HG03103 (cell line): ENCODE measurements around the gene SUPT3H.

Source experiments
- ATAC-seq: cut with Tn5 transposase; IDR thresholded peaks from one replicate; pipeline ENCODE4 v1.9.1; 2021; ENCODE audit warnings: low read depth; ENCODE audit not compliant: unreplicated experiment

SUPT3H gene

DNA sequence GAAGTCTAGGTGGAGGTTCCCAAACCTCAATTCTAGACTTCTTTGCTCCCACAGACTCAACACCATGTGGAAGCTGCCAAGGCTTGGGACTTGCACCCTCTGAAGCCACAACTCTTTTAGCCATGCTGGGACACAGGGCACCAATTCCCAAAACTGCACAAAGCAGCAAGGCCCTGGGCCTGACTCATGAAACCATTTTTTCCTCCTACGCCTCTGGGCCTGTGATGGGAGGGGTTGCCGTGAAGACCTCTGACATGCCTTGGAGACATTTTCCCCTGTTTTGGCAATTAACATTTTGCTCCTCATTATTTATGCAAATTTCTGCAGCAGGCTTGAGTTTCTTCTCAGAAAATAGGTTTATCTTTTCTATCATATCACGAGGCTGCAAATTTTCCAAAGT is 405.0 kb downstream of the SUPT3H start:
- no peak for ATAC-seq

DNA sequence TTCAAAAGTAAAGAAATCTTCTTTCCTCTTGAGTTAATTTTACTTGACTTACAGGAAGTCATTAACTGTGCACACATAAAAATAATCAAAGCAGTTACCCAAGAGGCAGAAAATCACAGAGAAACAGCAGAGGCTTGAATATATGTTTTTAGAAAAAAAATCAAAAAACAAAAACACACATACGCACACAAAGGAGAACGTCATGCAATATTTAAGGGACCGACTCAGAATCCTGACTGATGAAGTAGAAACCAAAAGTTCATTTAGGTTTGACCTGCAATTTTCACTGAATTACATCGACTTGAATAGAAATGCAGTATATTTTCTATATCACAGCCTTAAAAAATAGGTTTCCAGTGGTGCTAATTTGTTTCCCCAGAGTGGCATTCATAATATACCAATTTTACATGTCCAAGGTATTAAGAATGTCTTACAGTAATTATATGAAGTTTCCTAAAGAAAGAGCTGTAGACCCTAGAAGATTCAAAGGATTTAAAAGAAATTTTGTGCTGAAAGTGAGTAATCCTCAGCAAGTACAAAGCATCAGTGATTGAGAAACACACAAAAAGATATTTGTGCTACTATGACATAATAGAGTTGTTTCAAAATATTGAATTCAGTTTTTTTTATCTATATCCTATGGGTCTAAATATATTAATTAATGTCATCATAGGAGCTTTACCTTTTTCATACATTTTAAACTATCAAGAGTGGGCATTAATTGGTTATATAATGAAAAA is 408.1 kb downstream of the SUPT3H start:
- ATAC-seq, result no peak

DNA sequence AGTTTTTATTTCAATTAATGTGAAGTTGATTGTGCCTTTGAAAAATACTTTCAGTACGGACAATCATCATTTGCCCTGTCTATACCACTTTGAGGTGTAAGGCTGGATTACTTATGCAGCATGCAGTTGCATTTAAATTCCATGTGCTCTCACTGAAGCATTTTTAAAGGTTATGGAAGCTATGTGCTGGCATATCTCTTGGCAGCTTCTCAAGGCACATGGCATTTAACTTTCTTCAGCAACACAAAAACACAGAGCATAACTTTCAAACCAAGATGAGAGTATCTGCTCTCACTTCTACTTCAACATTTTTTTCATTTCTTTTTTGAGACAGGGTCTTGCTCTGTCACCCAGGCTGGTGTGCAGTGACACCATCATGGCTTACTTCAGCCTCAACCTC is 410.3 kb downstream of the SUPT3H start:
- ATAC-seq, result no peak

DNA sequence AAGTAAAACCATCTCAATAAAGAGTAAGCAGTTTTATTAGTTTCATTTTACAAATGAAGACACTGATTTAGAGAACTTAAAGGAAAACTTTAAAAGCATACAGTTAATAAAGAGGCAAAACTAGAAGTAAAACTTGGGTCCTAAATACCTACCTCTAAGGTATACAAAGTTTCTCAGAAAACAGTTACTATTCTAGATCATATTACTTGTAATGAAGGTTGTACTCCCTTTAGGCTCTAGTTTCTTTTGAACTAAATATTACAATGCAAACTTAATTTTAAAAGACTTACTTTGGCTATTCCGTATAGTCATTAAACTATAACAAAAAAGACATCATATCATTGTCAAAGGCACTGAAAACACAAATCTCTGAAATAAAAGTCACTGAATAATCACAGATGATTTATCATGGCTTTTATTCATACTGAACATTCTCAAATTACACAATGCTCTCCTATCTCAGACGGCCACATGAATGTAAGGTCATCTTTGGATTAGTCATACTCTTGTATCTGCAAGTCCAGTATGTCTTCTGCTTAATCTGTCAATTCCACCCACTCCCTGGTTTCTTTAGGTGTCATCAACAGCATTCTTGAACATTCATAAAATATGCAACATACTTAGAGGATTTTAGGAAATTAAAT is 411.2 kb downstream of the SUPT3H start:
- no peak for ATAC-seq

DNA sequence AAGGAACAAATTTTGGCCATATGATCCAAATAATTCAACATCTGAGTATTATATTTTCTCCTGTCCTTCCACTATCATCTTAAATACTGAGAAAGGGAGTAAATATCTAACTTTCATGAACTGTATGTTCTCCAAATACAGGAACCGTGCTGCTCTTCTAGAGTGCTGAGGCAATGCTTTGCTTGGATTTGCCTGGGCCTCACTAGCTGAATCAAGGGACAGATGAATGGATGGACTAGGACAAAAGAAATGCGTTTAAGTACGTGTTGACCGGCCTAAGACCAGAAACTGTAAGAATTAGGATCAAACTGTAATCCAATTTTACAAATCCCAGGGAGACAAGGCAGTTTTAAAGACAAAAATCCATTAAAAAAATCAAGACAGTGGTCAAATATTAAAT is 412.0 kb downstream of the SUPT3H start:
- no peak for ATAC-seq

DNA sequence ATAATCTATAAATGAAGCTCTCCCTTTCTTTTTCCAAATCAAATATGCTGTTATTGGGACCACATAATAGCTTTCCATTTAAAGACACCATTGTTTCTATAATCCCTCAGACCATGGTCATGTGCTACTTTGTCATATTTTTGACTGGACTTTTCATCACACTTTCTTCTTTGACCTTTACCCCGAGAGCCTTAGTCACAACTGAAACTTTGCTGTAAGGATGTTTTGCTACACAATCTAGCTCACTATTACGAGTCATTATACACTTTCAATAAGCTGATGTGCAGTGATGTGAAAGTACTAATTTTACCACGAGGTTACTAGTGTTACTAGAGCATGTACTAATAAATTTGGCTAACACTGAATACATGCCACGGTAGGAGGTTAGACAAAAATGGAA is 416.8 kb downstream of the SUPT3H start:
- no peak for ATAC-seq

DNA sequence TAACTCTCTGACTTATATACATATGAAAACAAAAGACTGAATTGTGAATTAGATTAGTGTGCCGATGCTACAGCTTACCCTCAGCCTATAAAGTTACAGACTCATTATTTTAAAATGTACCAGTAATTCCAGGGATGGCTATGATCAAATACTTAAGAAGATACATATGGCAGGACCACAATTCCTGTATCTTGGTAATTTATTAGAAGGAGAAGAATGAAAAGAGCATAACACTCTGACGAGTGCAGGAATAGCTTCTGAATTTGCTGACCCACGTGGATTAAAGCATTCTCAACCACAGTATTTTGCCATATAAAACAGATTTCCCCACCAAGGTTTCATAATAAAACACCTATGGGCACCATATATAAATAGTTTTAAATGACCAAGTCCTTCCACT is 418.1 kb downstream of the SUPT3H start:
- ATAC-seq, result no peak

DNA sequence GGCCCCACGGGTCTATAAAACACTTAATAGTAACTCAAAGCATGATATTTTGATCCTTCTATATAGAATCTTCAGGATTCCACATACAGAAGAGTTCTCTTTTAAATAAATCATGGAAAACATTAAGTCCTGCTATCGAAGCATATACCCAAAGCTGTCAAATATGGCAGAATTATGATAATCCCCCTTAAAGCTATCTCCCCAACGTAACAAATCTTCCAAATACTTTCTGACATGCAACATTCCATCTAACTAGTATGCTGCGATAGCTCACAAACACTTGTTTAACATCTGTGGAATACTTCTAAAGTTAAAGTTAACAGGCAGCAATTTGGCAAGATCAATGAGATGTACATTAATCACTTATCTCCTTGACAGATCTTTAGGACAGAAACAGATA is 420.6 kb downstream of the SUPT3H start:
- ATAC-seq, result no peak

DNA sequence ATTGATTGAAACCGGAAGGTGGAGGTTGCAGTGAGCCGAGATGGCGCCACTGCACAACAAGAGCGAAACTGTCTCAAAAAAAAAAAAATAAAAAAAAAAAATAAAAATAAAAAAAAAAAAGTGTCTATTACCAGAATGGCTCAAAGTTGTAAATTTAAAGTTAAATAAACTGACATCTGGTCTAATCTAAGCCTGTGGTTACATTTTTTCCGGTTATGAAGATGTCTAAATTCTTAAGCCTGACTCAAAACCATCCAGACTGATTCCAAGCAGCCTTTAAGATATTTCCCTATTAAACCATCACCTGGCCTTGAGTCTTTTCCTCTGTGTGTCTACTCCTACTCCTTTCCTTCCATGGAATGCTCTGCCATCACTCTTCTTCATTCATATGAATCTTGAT is 421.3 kb downstream of the SUPT3H start:
- no peak for ATAC-seq

DNA sequence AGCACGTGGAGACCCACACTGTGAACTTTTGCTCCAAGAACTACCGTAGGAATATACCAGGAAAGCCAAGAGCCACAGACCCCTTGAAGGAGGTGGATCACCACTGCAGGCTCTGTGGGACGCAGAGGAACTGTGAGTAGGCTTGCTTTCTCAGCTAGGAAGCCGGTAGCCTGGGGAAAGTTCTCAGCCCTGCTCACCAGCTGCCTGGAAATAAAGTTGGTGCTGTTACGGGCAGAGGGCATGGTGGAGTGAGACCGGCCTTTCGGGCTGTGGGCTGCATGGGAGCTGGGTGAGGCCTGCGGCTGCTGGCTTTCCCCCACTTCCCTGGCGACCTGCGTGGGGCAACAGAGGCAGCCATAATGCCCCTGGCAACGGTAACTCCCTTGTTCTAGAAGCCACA is 422.6 kb downstream of the SUPT3H start:
- no peak for ATAC-seq

DNA sequence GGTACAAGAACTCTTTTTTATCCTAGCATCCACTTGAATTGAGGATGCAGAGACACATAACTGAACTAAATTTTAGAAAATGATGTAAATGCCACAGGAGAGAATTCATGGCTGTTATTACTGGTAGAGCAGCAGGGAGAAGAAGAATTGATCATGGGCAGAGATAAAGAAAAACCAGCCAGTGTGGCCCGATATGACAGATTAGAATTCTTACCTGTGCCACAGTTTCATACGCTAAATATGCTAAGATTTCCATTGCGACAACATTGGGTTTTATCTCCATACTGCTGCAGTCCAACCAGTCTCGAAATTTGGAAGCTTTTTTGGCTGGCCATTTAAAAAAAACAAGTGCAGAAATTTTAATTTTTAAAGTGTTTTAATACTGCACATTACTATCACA is 423.5 kb downstream of the SUPT3H start:
- ATAC-seq, result no peak

DNA sequence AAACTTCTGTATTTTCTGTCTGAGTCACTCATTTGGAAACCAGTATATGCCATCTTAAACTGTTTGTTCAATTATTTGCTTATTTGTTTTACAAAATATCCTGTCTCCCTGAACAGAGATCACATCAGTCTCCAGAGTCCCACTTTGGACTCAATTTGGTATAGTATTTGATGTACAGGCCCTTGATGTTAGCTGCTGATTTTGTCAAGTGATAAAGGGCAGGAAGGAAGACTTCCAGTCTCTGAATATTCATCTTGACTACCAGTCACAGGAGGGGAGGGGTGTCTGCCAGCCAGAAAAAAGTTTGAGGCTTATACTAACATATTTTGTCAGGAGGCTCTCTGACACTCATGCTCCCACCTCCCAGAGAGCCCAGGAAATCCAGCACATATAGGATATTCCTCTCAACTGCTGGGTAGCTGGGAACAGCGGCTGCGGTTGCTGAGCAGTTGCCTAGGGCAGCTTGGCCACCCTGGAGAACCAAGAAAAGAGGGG is 426.4 kb downstream of the SUPT3H start:
- no peak for ATAC-seq

DNA sequence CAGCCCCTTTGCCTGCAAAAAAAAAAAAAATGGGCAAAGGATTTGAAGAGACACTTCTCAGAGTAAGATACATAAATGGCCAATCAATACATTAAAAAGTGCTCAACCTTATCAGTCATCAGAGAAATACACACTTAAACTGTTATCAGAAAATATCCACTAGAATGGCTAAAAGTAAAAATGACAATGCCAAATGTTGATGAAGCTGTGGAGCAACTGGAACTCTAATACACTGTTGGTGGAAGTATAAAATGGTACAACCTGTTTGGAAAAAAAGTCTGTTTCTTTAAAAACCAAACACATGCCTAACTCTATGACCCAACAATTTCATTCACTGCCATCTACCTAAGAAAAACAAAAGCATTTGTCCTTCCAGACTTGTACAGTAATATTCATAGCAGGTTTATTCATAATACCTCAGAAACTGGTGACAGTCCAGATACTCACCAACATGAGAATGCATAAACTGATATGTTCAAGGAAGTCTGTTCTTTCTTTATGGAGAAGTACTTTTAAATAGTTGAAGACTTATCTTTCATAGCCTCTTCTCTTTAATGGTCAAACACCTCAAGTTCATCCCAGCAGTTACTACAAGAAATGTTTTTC is 428.0 kb downstream of the SUPT3H start:
- ATAC-seq, result no peak

DNA sequence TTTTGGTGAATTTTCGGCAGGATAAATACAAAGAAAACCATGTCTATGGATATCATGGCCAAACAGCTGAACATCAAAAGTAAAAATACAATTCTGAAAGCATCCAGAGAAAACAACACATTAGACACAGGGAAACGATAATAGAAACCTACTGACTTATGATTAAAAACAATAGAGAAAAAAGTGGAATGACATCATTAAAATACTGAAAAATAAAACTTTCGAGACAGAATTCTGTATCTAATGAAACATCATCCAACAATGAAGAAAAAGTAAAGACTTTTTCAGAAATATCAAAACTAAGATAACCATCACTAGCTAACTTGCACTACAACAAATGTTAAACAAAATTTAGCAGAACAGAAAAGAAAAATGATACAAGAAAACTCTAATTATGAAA is 434.2 kb downstream of the SUPT3H start:
- no peak for ATAC-seq

DNA sequence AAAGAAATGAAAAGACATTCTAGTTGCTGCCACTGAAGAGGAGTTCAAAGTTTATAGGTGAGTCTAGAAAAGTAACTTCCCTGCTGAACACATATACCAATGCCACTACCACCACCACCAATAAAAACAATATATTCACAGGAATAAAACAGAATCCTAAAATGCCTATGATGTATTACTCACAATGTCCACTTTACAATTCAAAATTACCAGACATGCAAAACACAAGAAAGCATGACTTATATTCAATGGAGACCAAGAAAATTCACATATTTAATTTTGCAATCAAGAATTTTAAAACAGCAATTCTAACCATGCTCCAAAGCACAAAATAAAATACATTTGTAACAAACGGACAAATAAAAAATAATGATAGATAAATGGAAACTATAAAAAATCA is 434.9 kb downstream of the SUPT3H start:
- ATAC-seq, result no peak

DNA sequence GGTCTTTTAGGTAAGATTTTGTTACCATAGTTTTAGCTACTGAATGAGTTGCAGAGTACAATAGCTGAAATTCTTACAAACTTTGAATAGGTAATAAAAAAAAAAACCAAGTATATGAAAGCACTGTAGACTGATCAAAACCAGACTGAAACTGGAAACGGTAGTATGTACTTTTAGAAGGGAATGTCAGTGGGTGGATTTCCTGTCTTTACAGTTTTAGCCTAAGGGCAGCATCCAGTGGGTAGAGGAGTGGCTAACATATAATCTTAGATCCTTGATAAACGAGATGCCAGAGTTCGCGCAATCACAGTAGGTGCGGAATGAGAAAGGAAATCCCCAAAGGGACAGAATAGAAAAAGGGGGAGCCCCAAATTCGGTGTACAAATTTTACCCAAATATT is 435.5 kb downstream of the SUPT3H start:
- no peak for ATAC-seq

DNA sequence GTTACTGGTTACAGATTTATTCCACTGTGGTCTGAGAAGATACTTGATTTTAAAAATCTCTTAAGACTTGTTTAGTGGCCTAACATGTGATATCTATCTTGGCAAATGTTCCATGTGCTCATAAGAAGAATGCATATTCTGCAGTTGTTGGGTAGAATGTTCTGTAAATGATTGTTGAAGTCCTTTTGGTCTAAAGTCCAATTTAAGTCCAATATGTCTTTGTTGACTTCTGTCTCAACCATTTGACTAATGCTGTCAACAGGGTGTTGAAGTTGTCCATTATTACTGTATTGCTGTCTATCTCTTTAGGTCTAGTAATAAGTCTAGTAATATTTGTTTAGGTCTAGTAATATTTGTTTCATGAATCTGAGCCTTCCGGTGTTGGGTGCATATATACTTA is 437.4 kb downstream of the SUPT3H start:
- no peak for ATAC-seq

DNA sequence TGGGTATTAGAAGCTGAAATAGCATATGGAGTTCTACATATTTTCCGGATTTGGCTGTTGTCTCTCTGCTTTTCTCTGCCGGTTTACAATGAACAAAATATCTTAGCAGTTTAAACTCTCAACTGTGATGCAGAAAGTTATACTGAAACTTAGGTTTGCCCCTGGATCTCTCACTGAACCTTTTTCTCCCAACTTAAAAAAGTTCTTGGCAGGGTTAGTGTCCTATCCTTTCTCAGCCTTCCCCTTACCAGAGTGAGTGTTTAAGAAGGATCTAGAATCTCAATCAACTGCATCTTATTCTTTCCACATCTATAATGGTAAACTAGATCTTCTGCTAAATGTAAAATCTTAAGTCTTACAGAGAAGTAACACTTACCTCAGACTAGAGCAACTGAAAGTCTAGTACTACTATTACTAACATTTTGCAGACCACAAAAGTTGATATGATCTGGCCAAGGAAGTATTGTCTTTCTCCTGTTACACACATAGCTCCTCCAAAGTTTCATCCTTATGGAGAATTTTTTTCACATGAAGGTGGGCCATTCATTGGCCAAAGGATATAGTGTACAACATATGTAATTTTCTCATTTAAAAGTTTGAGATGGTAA is 441.9 kb downstream of the SUPT3H start:
- no peak for ATAC-seq

DNA sequence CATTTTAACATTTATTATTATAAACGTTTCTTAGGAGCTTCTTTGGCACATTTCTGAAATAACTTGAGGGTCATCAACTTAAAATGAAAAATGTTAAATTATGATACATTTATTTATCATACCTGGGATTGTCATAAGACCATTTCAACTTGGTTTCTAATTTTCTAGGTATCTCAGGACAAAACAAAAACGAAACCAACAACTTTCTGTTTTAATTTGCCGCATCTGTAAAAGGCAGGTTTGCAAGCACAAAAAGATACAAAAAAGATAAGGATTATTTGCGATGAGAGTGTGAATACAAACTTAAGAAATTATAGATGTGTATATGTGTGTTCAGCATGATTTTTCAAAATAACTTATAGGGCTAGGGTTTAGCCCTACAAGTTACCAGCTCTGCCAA is 444.6 kb downstream of the SUPT3H start:
- no peak for ATAC-seq

DNA sequence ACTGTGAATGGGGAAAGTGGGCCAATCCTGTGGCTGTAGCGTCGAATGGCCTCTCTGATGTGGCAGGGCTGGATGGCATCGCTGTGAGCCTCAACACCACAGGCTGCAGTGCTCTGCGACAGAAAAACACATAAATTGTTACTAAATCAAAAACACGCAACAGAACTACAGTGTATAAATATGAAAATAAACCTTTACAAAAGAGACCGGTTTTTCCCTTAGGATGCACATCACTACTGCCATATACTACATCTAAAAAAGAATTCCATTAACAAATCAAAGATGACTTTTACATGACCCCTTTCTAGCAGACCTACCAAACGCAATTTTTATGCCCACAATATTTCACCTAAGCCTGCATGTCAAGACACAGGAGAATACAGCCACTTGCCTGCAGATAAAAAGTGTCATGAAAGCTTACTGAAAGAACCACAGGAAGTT is 445.1 kb downstream of the SUPT3H start:
- no peak for ATAC-seq

DNA sequence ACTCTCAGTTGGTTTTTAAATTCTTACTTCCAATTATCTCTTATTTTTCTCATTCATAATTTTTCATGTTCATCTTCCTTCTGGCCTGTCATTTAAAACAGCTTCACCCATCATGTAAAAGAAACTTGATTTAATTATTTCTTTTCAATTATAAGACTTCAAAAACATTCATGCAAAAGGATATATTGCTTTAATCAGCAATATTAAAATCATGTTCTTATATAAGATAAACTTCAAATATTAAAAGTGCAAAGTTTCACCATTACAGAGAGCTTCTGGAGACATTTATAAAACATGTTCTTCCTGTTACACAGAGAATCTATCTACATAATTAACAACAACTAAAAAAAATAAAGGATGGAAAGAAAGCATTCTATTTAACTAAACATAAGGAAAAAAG is 446.3 kb downstream of the SUPT3H start:
- no peak for ATAC-seq
